H9 (cell line): ENCODE measurements around the gene CSF1. TPM values are rescaled to one million over a fixed set of nuclear protein-coding genes. Genes with fewer than 3 reads are reported as not detected.

Experiments
- DNase-seq: peaks from one replicate; pipeline ENCODE4 v3.0.0-alpha.2; 2017
- H2AFZ ChIP-seq: one replicate; pipeline ENCODE4 v1.6.1; 2013; ENCODE audit warnings: mild to moderate bottlenecking, low read length, control low read depth, moderate library complexity
- H2AK5ac ChIP-seq: 2 replicates; pipeline ENCODE4 v1.6.1; 2013; ENCODE audit warnings: low read length, control low read depth, mixed read lengths; ENCODE audit not compliant: insufficient read length
- H2BK120ac ChIP-seq: one replicate; pipeline ENCODE4 v1.6.1; 2013; ENCODE audit warnings: low read depth, mild to moderate bottlenecking, low read length, control low read depth, inconsistent platforms; ENCODE audit not compliant: poor library complexity, severe bottlenecking
- H2BK12ac ChIP-seq: 2 replicates; pipeline ENCODE4 v1.6.1; 2013; ENCODE audit warnings: low read length, control low read depth, mixed read lengths, low read depth; ENCODE audit not compliant: insufficient read length
- H2BK15ac ChIP-seq: 2 replicates; pipeline ENCODE4 v1.6.1; 2013; ENCODE audit warnings: low read depth, low read length, control low read depth
- H2BK20ac ChIP-seq: one replicate; pipeline ENCODE4 v1.6.1; 2013; ENCODE audit warnings: low read depth, mild to moderate bottlenecking, low read length, control low read depth, inconsistent platforms; ENCODE audit not compliant: poor library complexity, severe bottlenecking
- H2BK5ac ChIP-seq: 2 replicates; pipeline ENCODE4 v1.6.1; 2013; ENCODE audit warnings: low read length, control low read depth, mixed read lengths; ENCODE audit not compliant: insufficient read length
- H3K14ac ChIP-seq: 2 replicates; pipeline ENCODE4 v1.6.1; 2013; ENCODE audit warnings: low read length, control low read depth; ENCODE audit not compliant: insufficient read depth
- H3K18ac ChIP-seq: 2 replicates; pipeline ENCODE4 v1.6.1; 2013; ENCODE audit warnings: low read depth, mild to moderate bottlenecking, mixed read lengths, low read length, control low read depth; ENCODE audit not compliant: insufficient read length
- H3K23ac ChIP-seq: 2 replicates; pipeline ENCODE4 v1.6.1; 2013; ENCODE audit warnings: low read length, control low read depth, mixed read lengths, low read depth; ENCODE audit not compliant: insufficient read length
- H3K23me2 ChIP-seq: 2 replicates; pipeline ENCODE4 v1.6.1; 2013; ENCODE audit warnings: low read depth, mild to moderate bottlenecking, mixed read lengths, low read length, control low read depth; ENCODE audit not compliant: insufficient read length, poor library complexity, severe bottlenecking
- H3K27ac ChIP-seq: 2 replicates; pipeline ENCODE4 v1.5.1; 2013; ENCODE audit warnings: low read length, control low read depth, mixed read lengths, low read depth; ENCODE audit not compliant: insufficient read length
- H3K27me3 ChIP-seq: 2 replicates; pipeline ENCODE4 v1.6.1; 2013; ENCODE audit warnings: low read length, control low read depth, inconsistent platforms; ENCODE audit not compliant: insufficient read depth
- H3K4ac ChIP-seq: 2 replicates; pipeline ENCODE4 v1.6.1; 2013; ENCODE audit warnings: low read depth, mild to moderate bottlenecking, control low read depth, inconsistent platforms, low read length, moderate library complexity
- H3K4me1 ChIP-seq: 2 replicates; pipeline ENCODE4 v1.6.1; 2013; ENCODE audit warnings: low read length, control low read depth, inconsistent platforms; ENCODE audit not compliant: insufficient read depth
- H3K4me2 ChIP-seq: 2 replicates; pipeline ENCODE4 v1.6.1; 2013; ENCODE audit warnings: low read length, control low read depth, mixed read lengths; ENCODE audit not compliant: insufficient read length, insufficient read depth
- H3K56ac ChIP-seq: 2 replicates; pipeline ENCODE4 v1.6.1; 2013; ENCODE audit warnings: low read depth, mild to moderate bottlenecking, mixed read lengths, low read length, control low read depth; ENCODE audit not compliant: insufficient read length
- H3K79me1 ChIP-seq: 2 replicates; pipeline ENCODE4 v1.6.1; 2013; ENCODE audit warnings: low read depth, mild to moderate bottlenecking, moderate library complexity, low read length, control low read depth, inconsistent platforms; ENCODE audit not compliant: insufficient read depth, poor library complexity, severe bottlenecking
- H3K79me2 ChIP-seq: 2 replicates; pipeline ENCODE4 v1.6.1; 2013; ENCODE audit warnings: low read length, control low read depth, inconsistent platforms; ENCODE audit not compliant: insufficient read depth
- H3K9ac ChIP-seq: 2 replicates; pipeline ENCODE4 v1.6.1; 2013; ENCODE audit warnings: low read length, control low read depth, mixed read lengths; ENCODE audit not compliant: insufficient read length; ENCODE audit errors: extremely low read depth
- H3K9me3 ChIP-seq: one replicate; pipeline ENCODE4 v1.6.1; 2013; ENCODE audit warnings: low read depth, low read length, inconsistent platforms; ENCODE audit not compliant: control insufficient read depth
- H3T11ph ChIP-seq: one replicate; pipeline ENCODE4 v1.6.1; 2013; ENCODE audit warnings: mild to moderate bottlenecking, low read length, control low read depth, inconsistent platforms
- H4K20me1 ChIP-seq: one replicate; pipeline ENCODE4 v1.6.1; 2013; ENCODE audit not compliant: control insufficient read depth, insufficient read length, insufficient read depth
- H4K5ac ChIP-seq: 2 replicates; pipeline ENCODE4 v1.6.1; 2013; ENCODE audit warnings: low read depth, mild to moderate bottlenecking, mixed read lengths, low read length, control low read depth; ENCODE audit not compliant: insufficient read length
- H4K8ac ChIP-seq: replicated peaks from 2 replicates; pipeline ENCODE4 v1.6.1; 2013; ENCODE audit warnings: low read length, control low read depth, mixed read lengths, low read depth; ENCODE audit not compliant: insufficient read length
- H4K91ac ChIP-seq: 2 replicates; pipeline ENCODE4 v1.6.1; 2013; ENCODE audit warnings: low read depth, mild to moderate bottlenecking, moderate library complexity, mixed read lengths, low read length, control low read depth; ENCODE audit not compliant: insufficient read length
- H3K27ac Mint-ChIP-seq, 3 experiments: 2 replicates in 2 of 3; 3 replicates in 1 of 3; pipeline ENCODE4 v1.8.0; 2020 to 2021; ENCODE audit warnings: mixed read lengths in 3 of 3, mild to moderate bottlenecking in 1 of 3, moderate library complexity in 1 of 3
- H3K27me3 Mint-ChIP-seq: 2 replicates; pipeline ENCODE4 v1.8.0; 2021; ENCODE audit warnings: low read depth, mild to moderate bottlenecking, moderate library complexity, mixed read lengths
- H3K36me3 Mint-ChIP-seq, 3 experiments: 2 replicates in 2 of 3; 3 replicates in 1 of 3; pipeline ENCODE4 v1.8.0; 2020 to 2021; ENCODE audit warnings: low read depth in 3 of 3, mixed read lengths in 3 of 3; ENCODE audit not compliant: insufficient read depth in 1 of 3
- H3K4me1 Mint-ChIP-seq, 2 experiments: 2 replicates each; pipeline ENCODE4 v1.8.0; 2020; ENCODE audit warnings: mixed read lengths in 2 of 2
- H3K4me3 Mint-ChIP-seq, 2 experiments: 2 replicates in 1 of 2; 3 replicates in 1 of 2; pipeline ENCODE4 v1.8.0; 2020 to 2021; ENCODE audit warnings: mild to moderate bottlenecking in 2 of 2, mixed read lengths in 2 of 2, moderate library complexity in 1 of 2
- H3K9me3 Mint-ChIP-seq, 2 experiments: 2 replicates in 1 of 2; 3 replicates in 1 of 2; pipeline ENCODE4 v1.8.0; 2020; ENCODE audit warnings: mild to moderate bottlenecking in 2 of 2, mixed read lengths in 2 of 2, moderate library complexity in 1 of 2
- WGBS: extraction: QIAGEN DNeasy Blood & Tissue Kit; methylation state at CpG from one replicate; pipeline ENCODE4 v1.1.7; 2013; ENCODE audit warnings: missing lambda C conversion rate, low lambda C conversion rate, mixed read lengths; ENCODE audit not compliant: insufficient read length; ENCODE audit errors: extremely low coverage; 5-methylcytosine and 5-hydroxymethylcytosine counted together
- total RNA-seq: library from RNA; stranded (reverse); gene quantifications from 2 replicates; pipeline ENCODE4 v1.2.1, GENCODE V29; 2021
- TF ChIP-seq, protein P1 (sequence below): fragments of 200-600 bp; sonication (generic); conservative IDR thresholded peaks from 3 replicates; pipeline ENCODE4 v1.8.0; 2021; ENCODE audit warnings: antibody characterized with exemption, mild to moderate bottlenecking

Gene CSF1
- total RNA-seq, 1 experiment from 2014 or later, result 2.3 TPM

DNA sequence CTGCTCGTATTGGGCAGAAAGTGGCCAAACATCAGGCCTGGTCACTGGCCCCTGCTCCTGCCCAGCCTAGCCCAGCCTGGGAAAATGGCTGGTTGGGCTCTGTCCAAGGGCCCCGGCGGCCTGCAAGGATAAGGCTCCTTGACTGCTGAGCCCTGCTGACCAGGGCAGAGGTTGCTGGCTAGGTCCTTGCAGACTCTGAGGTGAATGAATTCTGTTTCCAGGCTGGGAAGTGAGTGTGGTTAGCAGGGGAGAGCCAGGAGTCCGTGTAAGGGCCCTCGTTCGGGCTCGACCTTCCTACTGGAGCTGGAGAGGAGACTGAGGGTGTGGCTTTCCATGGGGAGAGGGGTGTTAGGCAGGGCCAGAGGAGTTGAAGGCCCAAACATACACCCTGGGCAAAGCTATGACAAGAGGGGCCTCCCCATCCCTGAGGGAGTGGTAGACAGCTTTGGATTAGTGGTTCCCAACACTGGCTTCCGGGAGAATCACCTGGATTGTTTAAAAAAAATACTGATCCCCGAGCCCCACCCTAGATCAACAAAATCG is 20.6 kb downstream of the CSF1 start:
- Histone ChIP-seq H2AFZ (no peak overlapping the region), H3T11ph (no peak overlapping the region), H2BK12ac (no peak overlapping the region), H3K18ac (no peak overlapping the region), H3K56ac (no peak overlapping the region), H3K4me2 (no peak overlapping the region), H3K23ac (no peak overlapping the region), H4K91ac (no peak overlapping the region), H4K8ac (no peak overlapping the region), H3K79me2 (no peaks in the 10 kb centered on the region), H2BK20ac (no peak overlapping the region), H3K27me3 (no peaks in the 10 kb centered on the region), H2BK120ac (no peak overlapping the region), H3K4me1 (no peaks in the 10 kb centered on the region; the same call in 1 of the 2 replicates), H2BK5ac (no peak overlapping the region), H3K9ac (no peak overlapping the region), H2AK5ac (no peak overlapping the region), H3K23me2 (no peaks in the 10 kb centered on the region), H3K14ac (no peak overlapping the region), H2BK15ac (no peak overlapping the region), H3K9me3 (no peaks in the 10 kb centered on the region), H3K4ac (no peak overlapping the region), H4K20me1 (no peaks in the 10 kb centered on the region), H3K27ac (no peak overlapping the region), H4K5ac (no peak overlapping the region), H3K79me1 (no peaks in the 10 kb centered on the region)
- Mint-ChIP-seq H3K9me3 (peaks cover 0 to 4% of the 10 kb centered on the region in 2 experiments; a peak in 3 of 5 replicates), H3K4me1 (peaks cover 22 to 31% of the 10 kb centered on the region in 2 experiments), H3K27me3 (peaks cover 8% of the 10 kb centered on the region), H3K36me3 (peaks cover 1 to 17% (median 12%) of the 10 kb centered on the region in 3 experiments; a peak in 5 of 7 replicates), H3K27ac (peak overlapping the region; percentile 82 to 98 (median 94); a peak in 5 of 7 replicates), H3K4me3 (peak overlapping the region in 1 of 2 experiments; percentile 13; a peak in 1 of 5 replicates)
- TF ChIP-seq, protein P1, sequence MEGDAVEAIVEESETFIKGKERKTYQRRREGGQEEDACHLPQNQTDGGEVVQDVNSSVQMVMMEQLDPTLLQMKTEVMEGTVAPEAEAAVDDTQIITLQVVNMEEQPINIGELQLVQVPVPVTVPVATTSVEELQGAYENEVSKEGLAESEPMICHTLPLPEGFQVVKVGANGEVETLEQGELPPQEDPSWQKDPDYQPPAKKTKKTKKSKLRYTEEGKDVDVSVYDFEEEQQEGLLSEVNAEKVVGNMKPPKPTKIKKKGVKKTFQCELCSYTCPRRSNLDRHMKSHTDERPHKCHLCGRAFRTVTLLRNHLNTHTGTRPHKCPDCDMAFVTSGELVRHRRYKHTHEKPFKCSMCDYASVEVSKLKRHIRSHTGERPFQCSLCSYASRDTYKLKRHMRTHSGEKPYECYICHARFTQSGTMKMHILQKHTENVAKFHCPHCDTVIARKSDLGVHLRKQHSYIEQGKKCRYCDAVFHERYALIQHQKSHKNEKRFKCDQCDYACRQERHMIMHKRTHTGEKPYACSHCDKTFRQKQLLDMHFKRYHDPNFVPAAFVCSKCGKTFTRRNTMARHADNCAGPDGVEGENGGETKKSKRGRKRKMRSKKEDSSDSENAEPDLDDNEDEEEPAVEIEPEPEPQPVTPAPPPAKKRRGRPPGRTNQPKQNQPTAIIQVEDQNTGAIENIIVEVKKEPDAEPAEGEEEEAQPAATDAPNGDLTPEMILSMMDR, result no peak
- peak; percentile 95 for DNase-seq
- no CpG with 5 or more reads among the region's 10 CpGs for WGBS
